HG03565 (cell line): ENCODE results near the gene MAP4.
"Not testable (repeated sequence)": the region's sequence is repeated elsewhere in the genome, so short reads cannot be mapped to it uniquely, and the experiment has no call there.

Source experiments
- ATAC-seq: cut with Tn5 transposase; IDR thresholded peaks from one replicate; pipeline ENCODE4 v1.9.1; 2021; ENCODE audit warnings: mild to moderate bottlenecking, moderate library complexity; ENCODE audit not compliant: unreplicated experiment

MAP4 gene

GRCh38 chr3:47901280-47901833, 114.9 kb downstream of the MAP4 start:
- ATAC-seq: no peak

DNA sequence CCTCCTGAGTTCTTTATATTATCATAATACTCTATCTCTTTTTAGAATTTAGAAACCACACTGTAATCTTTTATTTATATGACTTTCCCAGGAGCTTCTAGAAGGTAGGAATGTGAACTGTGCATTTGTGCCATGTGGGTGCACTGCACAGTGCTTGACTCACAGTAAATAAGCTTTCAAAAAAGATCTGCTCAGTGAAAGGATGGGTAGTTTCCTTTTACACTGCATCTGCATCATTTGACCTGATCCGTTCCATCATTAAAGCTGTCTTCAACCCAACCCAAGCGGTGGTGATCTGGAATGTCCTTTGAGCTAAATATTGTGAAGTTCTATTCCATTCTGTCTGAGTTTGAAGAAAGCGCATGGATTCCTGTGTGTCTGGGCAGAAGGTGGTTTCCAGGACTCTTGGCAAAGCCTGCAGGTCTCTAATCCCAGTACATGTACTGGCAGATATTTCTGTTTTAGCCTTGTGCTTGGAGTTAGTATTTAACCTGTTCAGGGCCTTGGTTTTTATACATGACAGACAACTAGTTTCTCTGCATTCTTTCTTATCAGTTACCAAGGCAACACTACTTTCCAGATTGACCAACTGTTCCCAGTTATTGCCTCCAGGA, 116.6 kb downstream of the MAP4 start:
- ATAC-seq: no peak

- ATAC-seq: no peak
Observed at GRCh38 chr3:47897954-47898353, 118.3 kb downstream of the MAP4 start.

- ATAC-seq: no peak
Observed at GRCh38 chr3:47896736-47897135, 119.5 kb downstream of the MAP4 start.

- no peak for ATAC-seq
Observed at GRCh38 chr3:47895241-47895640, 121.0 kb downstream of the MAP4 start.

- no peak for ATAC-seq
Observed at GRCh38 chr3:47892286-47893040, 123.8 kb downstream of the MAP4 start.

GRCh38 chr3:47891613-47892005, 124.6 kb downstream of the MAP4 start:
- no peak for ATAC-seq

GRCh38 chr3:47890828-47891612, 125.2 kb downstream of the MAP4 start:
- ATAC-seq: no peak

DNA sequence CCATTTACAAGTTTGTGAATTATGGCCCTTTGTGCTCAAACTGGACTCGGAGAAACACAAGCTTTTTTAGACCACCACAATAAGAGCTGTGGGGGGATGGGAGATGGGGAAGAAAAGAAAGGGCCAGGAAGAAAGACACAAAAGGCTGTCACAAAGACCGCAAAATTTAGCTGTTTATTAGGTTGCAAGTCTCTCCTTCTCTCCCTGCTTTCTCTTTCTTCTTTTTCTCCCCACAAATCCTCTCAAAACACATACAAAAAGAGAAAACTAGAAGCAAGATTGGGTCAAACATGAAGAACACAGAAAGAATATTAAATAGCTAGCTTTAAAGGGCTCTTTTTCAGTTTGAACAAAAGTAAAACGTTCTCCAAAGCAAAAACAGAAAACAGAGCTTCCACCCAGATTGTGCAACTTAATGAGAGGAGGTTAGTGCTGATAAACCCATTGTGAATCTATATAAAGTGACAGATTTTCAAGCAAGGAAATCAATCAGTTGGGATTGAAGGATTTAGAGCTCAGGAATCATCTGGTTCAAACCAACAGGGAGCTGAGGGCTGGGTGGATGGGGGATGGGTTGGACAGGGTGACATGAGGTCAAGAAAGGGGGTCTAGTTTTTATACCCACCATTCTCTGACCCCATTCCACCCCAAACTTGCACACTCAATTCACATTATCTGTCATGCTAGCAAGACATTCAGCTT, 125.9 kb downstream of the MAP4 start:
- no peak for ATAC-seq

GRCh38 chr3:47888986-47889757, 127.0 kb downstream of the MAP4 start:
- no peak for ATAC-seq

DNA sequence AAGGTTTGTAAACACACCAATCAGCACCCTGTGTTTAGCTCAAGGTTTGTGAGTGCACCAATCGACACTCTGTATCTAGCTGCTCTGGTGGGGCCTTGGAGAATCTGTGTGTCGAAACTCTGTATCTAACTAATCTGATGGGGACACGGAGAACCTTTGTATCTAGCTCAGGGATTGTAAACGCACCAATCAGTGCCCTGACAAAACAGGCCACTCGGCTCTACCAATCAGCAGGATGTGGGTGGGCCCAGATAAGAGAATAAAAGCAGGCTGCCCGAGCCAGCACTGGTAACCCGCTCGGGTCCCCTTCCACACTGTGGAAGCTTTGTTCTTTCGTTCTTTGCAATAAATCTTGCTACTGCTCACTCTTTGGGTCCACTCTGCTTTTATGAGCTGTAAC, 128.2 kb downstream of the MAP4 start:
- ATAC-seq: not testable (repeated sequence)

GRCh38 chr3:47885168-47885567, 131.0 kb downstream of the MAP4 start:
- no peak for ATAC-seq

- ATAC-seq: no peak
Observed at GRCh38 chr3:47884603-47885002, 131.6 kb downstream of the MAP4 start.

DNA sequence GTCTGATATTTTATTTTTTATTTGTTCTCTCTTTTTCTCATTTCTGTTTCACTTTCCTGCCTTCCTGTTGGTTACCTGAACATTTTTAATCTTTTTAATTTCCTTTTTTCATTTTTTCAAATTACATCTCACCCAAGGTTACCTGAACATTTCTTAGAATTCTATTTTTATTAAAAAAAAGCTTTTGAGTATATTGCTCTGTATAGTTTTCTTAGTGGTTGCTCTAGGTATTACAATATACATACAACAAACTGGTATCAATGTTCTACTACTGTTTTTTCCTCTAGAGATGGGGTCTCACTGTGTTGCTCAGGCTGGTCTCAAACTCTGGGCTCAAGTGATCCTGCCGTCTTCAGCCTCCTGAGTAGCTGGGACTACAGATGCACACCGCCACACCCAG, 133.9 kb downstream of the MAP4 start:
- ATAC-seq: no peak

GRCh38 chr3:47877719-47878118, 138.5 kb downstream of the MAP4 start:
- ATAC-seq: no peak

- no peak for ATAC-seq
Observed at GRCh38 chr3:47877290-47877689, 138.9 kb downstream of the MAP4 start.

- ATAC-seq: no peak
Observed at GRCh38 chr3:47874913-47875312, 141.3 kb downstream of the MAP4 start.

DNA sequence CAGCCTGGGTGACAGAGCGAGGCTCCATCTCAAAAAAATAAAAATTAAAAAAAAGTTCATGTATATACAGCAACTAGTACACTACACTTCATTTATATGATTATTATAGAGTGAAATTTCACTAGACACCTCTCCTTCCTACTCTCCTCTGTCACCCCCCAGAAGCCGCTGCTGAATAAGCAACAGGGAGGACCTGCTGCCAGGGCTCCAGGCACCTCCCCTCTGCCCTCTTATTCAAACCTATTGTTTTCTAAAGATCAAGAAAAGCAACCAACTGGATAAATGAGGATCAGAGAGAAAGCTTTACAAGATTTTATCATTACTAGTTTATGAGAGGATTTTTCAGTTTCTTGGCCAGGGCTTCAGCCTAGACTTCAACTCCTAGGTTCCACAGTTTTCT, 141.8 kb downstream of the MAP4 start:
- no peak for ATAC-seq

- no peak for ATAC-seq
Observed at GRCh38 chr3:47872916-47873315, 143.3 kb downstream of the MAP4 start.

GRCh38 chr3:47871389-47871788, 144.8 kb downstream of the MAP4 start:
- ATAC-seq: no peak
